ENCODE results near the gene WDR26.
A peak's percentile ranks its signal among the peaks of the same experiment; 100 is the strongest.

The WDR26 gene

DNA sequence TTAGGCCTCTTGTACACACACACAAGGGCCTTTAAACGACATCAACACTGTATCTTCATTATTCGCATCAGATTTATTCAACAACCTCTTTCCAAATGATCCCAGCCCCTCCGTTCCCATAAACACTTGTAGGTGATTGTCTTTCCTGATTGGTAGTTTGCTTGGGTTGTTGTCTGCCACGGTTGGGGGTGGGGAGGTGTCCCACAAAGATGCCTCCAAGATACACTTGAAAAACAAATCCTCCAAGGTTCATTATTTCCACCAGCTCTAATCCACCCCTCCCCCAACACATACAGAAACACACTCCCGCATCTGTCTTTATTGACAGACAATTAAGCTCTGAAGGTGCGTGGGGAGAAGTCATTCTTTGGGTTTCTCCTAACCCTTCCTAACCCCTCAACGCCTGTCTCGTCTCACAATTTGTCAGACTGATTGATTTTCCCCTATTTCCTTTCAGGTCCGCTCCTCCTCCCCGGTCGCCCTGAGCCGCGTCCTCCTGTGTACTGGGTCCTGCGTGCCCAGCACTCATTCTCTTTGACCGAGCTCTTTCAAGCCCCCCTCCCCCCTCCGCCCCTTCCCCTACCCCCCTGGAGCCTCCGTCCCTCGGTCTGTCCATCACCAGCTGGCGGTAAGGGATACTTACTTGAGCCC lies 1.4 kb downstream of the WDR26 start (continued):
- TF ChIP-seq, protein P1, sequence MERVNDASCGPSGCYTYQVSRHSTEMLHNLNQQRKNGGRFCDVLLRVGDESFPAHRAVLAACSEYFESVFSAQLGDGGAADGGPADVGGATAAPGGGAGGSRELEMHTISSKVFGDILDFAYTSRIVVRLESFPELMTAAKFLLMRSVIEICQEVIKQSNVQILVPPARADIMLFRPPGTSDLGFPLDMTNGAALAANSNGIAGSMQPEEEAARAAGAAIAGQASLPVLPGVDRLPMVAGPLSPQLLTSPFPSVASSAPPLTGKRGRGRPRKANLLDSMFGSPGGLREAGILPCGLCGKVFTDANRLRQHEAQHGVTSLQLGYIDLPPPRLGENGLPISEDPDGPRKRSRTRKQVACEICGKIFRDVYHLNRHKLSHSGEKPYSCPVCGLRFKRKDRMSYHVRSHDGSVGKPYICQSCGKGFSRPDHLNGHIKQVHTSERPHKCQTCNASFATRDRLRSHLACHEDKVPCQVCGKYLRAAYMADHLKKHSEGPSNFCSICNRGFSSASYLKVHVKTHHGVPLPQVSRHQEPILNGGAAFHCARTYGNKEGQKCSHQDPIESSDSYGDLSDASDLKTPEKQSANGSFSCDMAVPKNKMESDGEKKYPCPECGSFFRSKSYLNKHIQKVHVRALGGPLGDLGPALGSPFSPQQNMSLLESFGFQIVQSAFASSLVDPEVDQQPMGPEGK (CRISPR knock-in tag; IDR thresholded peaks at IDR 0.05; ENCODE audit: borderline replicate concordance), result no peak
- TF ChIP-seq, protein P2, sequence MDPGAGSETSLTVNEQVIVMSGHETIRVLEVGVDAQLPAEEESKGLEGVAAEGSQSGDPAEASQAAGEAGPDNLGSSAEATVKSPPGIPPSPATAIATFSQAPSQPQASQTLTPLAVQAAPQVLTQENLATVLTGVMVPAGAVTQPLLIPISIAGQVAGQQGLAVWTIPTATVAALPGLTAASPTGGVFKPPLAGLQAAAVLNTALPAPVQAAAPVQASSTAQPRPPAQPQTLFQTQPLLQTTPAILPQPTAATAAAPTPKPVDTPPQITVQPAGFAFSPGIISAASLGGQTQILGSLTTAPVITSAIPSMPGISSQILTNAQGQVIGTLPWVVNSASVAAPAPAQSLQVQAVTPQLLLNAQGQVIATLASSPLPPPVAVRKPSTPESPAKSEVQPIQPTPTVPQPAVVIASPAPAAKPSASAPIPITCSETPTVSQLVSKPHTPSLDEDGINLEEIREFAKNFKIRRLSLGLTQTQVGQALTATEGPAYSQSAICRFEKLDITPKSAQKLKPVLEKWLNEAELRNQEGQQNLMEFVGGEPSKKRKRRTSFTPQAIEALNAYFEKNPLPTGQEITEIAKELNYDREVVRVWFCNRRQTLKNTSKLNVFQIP (CRISPR knock-in tag; IDR thresholded peaks at IDR 0.05; ENCODE audit: borderline replicate concordance, low read depth), result no peak
- TF ChIP-seq ZC3H10 (CRISPR knock-in tag; IDR thresholded peaks at IDR 0.05) (no peak), OSR1 (CRISPR knock-in tag; IDR thresholded peaks at IDR 0.05) (no peak)

DNA sequence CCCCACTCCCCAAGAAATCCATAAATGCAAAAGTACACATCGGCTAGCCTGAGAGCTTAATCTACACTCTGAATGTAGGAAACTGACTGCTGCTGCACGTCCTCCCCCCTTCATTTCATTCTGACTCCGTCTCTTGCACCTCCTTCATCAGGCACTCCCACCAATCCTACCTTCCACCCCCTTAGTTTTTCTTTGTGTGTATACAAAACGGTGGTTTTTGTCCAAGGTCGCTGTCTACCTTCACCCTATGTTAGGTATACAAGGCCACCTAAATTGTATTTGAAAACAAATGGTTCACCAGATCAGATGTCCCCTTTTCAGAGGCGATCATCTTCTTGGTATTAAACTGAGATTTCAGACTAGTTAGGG lies 1.9 kb downstream of the WDR26 start:
- TF ChIP-seq CSDC2 (CRISPR knock-in tag; IDR thresholded peaks at IDR 0.05), result no peak
- no peak for TF ChIP-seq TCF4 (CRISPR knock-in tag; IDR thresholded peaks at IDR 0.05; ENCODE audit: borderline replicate concordance)
- TF ChIP-seq GLIS3 (CRISPR knock-in tag; IDR thresholded peaks at IDR 0.05), result no peak
- TF ChIP-seq ZNF70 (CRISPR knock-in tag; IDR thresholded peaks at IDR 0.05), result no peak
- TF ChIP-seq ZC3H10 (CRISPR knock-in tag; IDR thresholded peaks at IDR 0.05), result no peak; the same call in 1 of the 2 replicates
- no peak for TF ChIP-seq ARNTL (CRISPR knock-in tag; IDR thresholded peaks at IDR 0.05; ENCODE audit: borderline replicate concordance, low read depth)
- TF ChIP-seq, protein P1 (CRISPR knock-in tag; IDR thresholded peaks at IDR 0.05; ENCODE audit: borderline replicate concordance), result no peak
- no peak for TF ChIP-seq ZFP3 (CRISPR knock-in tag; IDR thresholded peaks at IDR 0.05)
- peak; percentile 8; the same call in 1 of the 3 replicates for ATAC-seq

DNA sequence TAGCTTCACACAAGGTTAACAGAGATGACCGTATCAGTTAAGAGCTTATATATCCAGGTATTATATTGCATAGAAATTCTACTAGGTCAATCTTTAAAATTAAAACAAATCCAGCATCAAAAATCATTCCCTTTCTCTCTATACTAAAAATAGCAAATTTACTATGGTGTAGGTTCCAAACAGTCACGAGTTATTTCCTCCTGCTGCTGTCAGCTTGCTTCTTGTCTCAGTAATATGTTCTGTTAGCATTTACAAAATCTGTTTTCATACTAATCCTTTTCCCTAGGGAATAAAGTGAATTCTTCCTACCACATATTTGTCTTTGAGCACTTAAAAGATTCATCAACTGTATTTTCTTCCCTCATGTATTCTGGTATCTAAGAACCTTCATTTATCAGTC lies 2.5 kb downstream of the WDR26 start:
- no peak for TF ChIP-seq ZNF8 (CRISPR knock-in tag; IDR thresholded peaks at IDR 0.05)
- TF ChIP-seq BACH2 (CRISPR knock-in tag; IDR thresholded peaks at IDR 0.05; ENCODE audit: borderline replicate concordance), result no peak
- TF ChIP-seq OSR1 (CRISPR knock-in tag; IDR thresholded peaks at IDR 0.05), result no peak
- no peak for TF ChIP-seq ZNF565 (CRISPR knock-in tag; conservative IDR thresholded peaks at IDR 0.05; ENCODE audit: low read depth)
- TF ChIP-seq RARB (CRISPR knock-in tag; IDR thresholded peaks at IDR 0.05), result no peak
- TF ChIP-seq ZC3H10 (CRISPR knock-in tag; IDR thresholded peaks at IDR 0.05), result no peak; the same call in 1 of the 2 replicates
- no peak for TF ChIP-seq TCF4 (CRISPR knock-in tag; IDR thresholded peaks at IDR 0.05; ENCODE audit: borderline replicate concordance)
- no peak for TF ChIP-seq PPARA (CRISPR knock-in tag; IDR thresholded peaks at IDR 0.05; ENCODE audit: borderline replicate concordance)
- no peak for TF ChIP-seq ARNTL (CRISPR knock-in tag; IDR thresholded peaks at IDR 0.05; ENCODE audit: borderline replicate concordance, low read depth)
- TF ChIP-seq, protein P2 (CRISPR knock-in tag; IDR thresholded peaks at IDR 0.05; ENCODE audit: borderline replicate concordance, low read depth), result no peak
- no peak for TF ChIP-seq CREB5 (CRISPR knock-in tag; IDR thresholded peaks at IDR 0.05; ENCODE audit: low read depth)
- no peak for TF ChIP-seq ISL1 (CRISPR knock-in tag; IDR thresholded peaks at IDR 0.05)
- TF ChIP-seq ZFP30 (CRISPR knock-in tag; IDR thresholded peaks at IDR 0.05), result no peak
- no peak for TF ChIP-seq CSRNP3 (CRISPR knock-in tag; IDR thresholded peaks at IDR 0.05)
- ATAC-seq, result no peak

Data from SK-N-SH treated with all-trans-retinoic acid at 6 μM for 48 hours (cell line).